Keratinocyte (primary cell): ENCODE measurements around the gene PIGL. TPM values are rescaled to one million over a fixed set of nuclear protein-coding genes. Genes with fewer than 3 reads are reported as not detected.
"Not testable (repeated sequence)": the region's sequence is repeated elsewhere in the genome, so short reads cannot be mapped to it uniquely, and the experiment has no call there.

Source experiments
- DNase-seq: peaks from one replicate; pipeline ENCODE4 v3.0.0-alpha.2; 2011; ENCODE audit warnings: low read depth, missing footprints, low spot score
- FAIRE-seq: peaks from 2 replicates; lab custom pipeline; 2011; peaks lifted over from hg19 to GRCh38; lab: Jason Lieb, UNC
- H2AFZ ChIP-seq: 2 replicates; pipeline ENCODE4 v1.6.0; 2012; ENCODE audit warnings: low read length, control low read depth, inconsistent platforms; ENCODE audit not compliant: control insufficient read depth
- H3K27ac ChIP-seq: 2 replicates; pipeline ENCODE4 v1.5.1; 2011; ENCODE audit warnings: low read length; ENCODE audit not compliant: control insufficient read depth, insufficient read depth
- H3K27me3 ChIP-seq: 3 replicates; pipeline ENCODE4 v1.6.0; 2011; ENCODE audit warnings: low read length; ENCODE audit not compliant: control insufficient read depth, insufficient read depth; ENCODE audit errors: extremely low read depth
- H3K36me3 ChIP-seq, 2 experiments: 2 replicates in 1 of 2; 3 replicates in 1 of 2; pipeline ENCODE4 v1.5.1; 2011; ENCODE audit warnings: low read length in 2 of 2, mild to moderate bottlenecking in 1 of 2; ENCODE audit not compliant: control insufficient read depth in 2 of 2, insufficient read depth in 2 of 2; ENCODE audit errors: extremely low read depth in 1 of 2
- H3K4me1 ChIP-seq: 3 replicates; pipeline ENCODE4 v1.5.1; 2011; ENCODE audit warnings: low read length; ENCODE audit not compliant: control insufficient read depth, insufficient read depth; ENCODE audit errors: extremely low read depth
- H3K4me2 ChIP-seq: 3 replicates; pipeline ENCODE4 v1.6.0; 2011; ENCODE audit warnings: low read depth, low read length; ENCODE audit not compliant: control insufficient read depth, insufficient read depth; ENCODE audit errors: extremely low read depth
- H3K4me3 ChIP-seq, 3 experiments: fragments of 200-600 bp in 1 of 3; sonication (generic) in 1 of 3; 2 replicates in 2 of 3; 3 replicates in 1 of 3; pipeline ENCODE4 v1.5.1; 2011 to 2016; ENCODE audit warnings: low read length in 3 of 3, mild to moderate bottlenecking in 3 of 3, control low read depth in 2 of 3, inconsistent platforms in 1 of 3, low read depth in 1 of 3, mixed read lengths in 1 of 3, mixed run types in 1 of 3, moderate library complexity in 1 of 3; ENCODE audit not compliant: control insufficient read depth in 2 of 3, insufficient read depth in 2 of 3; ENCODE audit errors: extremely low read depth in 1 of 3
- H3K79me2 ChIP-seq: 2 replicates; pipeline ENCODE4 v1.6.0; 2012; ENCODE audit warnings: low read length; ENCODE audit not compliant: control insufficient read depth, insufficient read depth
- H3K9ac ChIP-seq: 3 replicates; pipeline ENCODE4 v1.6.0; 2011; ENCODE audit warnings: low read length; ENCODE audit not compliant: control insufficient read depth, insufficient read depth; ENCODE audit errors: extremely low read depth
- H3K9me1 ChIP-seq: 3 replicates; pipeline ENCODE4 v1.6.0; 2011; ENCODE audit warnings: low read length; ENCODE audit not compliant: control insufficient read depth, insufficient read depth; ENCODE audit errors: extremely low read depth
- H3K9me3 ChIP-seq: 2 replicates; pipeline ENCODE4 v1.5.1; 2012; ENCODE audit warnings: low read depth, low read length; ENCODE audit not compliant: control insufficient read depth
- H4K20me1 ChIP-seq: 3 replicates; pipeline ENCODE4 v1.6.0; 2011; ENCODE audit warnings: low read length; ENCODE audit not compliant: control insufficient read depth, insufficient read depth; ENCODE audit errors: extremely low read depth
- EZH2 ChIP-seq: IDR thresholded peaks from one replicate; pipeline ENCODE4 v1.6.1; 2012; ENCODE audit warnings: inconsistent platforms, mild to moderate bottlenecking, low read length, moderate library complexity
- dilution Hi-C: fragments of 300-500 bp; cut with MboI; formaldehyde crosslinking; loops from one replicate; pipeline ENCODE4 v1.7.0; 2020; ENCODE audit warnings: low sequenced_read_pairs; ENCODE audit not compliant: extremely low pct_ligation_motif_present
- polyA plus RNA-seq, 5 experiments: library from polyadenylated mRNA; depleted of rRNA in 3 of 5; stranded (reverse) in 3 of 5; stranded (forward) in 1 of 5; unstranded in 1 of 5; fragments of >200 nt; gene quantifications; 1 replicate in 1 of 5; 2 replicates in 3 of 5; 3 replicates in 1 of 5; pipeline versions ENCODE4 v1.2.1 to v1.2.3, GENCODE V29; 2011 to 2012; ENCODE audit warnings: missing spikeins in 2 of 5, low read depth in 1 of 5, low replicate concordance in 1 of 5
- TF ChIP-seq, protein P1 (sequence below), 3 experiments: IDR thresholded peaks in 1 of 3; conservative IDR thresholded peaks in 1 of 3; optimal IDR thresholded peaks in 1 of 3; 2 replicates in 2 of 3; 3 replicates in 1 of 3; pipeline versions ENCODE3 to v1.5.1; 2011; ENCODE audit warnings: low read length in 3 of 3, mild to moderate bottlenecking in 3 of 3, moderate library complexity in 2 of 3, control low read depth in 1 of 3, inconsistent platforms in 1 of 3; ENCODE audit not compliant: insufficient read depth in 2 of 3; ENCODE audit errors: extremely low read depth in 1 of 3

PIGL gene
- polyA plus RNA-seq, 1 donor (not counting 4 experiments of a cell fraction or from before 2014, with no cell fraction given), result 21.5 TPM

DNA sequence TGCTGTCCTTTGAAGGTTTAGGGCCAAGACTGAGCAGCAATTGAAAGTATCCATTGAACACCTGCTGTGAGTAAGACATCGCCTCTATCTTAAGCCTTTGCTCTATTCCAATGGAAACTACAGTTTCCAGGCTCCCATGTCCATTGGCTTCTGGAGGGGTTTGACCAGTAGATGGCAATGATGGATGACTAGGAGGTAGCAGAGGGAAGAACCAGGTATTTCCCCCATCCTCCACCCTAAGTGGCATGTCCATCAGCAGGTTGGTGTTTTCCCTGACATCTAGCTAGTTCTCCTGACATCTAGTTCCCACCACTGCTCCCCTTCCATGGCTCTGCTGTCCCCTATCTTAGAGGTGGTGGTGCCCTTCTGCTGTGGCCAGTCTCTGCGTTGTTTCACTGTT is 77.5 kb downstream of the PIGL start:
- Histone ChIP-seq H3K9me1 (no peaks in the 10 kb centered on the region), H3K79me2 (no peaks in the 10 kb centered on the region), H4K20me1 (no peaks in the 10 kb centered on the region), H3K4me3 (no peak overlapping the region), H3K27ac (no peak overlapping the region), H3K36me3 (peaks cover 0 to under 1% of the 10 kb centered on the region in 2 experiments), H3K9ac (no peak overlapping the region), H3K4me2 (no peak overlapping the region), H2AFZ (no peak overlapping the region), H3K9me3 (no peaks in the 10 kb centered on the region), H3K27me3 (no peaks in the 10 kb centered on the region), H3K4me1 (no peaks in the 10 kb centered on the region)
- FAIRE-seq (no peak), DNase-seq (no peak)
- TF ChIP-seq, protein P1, sequence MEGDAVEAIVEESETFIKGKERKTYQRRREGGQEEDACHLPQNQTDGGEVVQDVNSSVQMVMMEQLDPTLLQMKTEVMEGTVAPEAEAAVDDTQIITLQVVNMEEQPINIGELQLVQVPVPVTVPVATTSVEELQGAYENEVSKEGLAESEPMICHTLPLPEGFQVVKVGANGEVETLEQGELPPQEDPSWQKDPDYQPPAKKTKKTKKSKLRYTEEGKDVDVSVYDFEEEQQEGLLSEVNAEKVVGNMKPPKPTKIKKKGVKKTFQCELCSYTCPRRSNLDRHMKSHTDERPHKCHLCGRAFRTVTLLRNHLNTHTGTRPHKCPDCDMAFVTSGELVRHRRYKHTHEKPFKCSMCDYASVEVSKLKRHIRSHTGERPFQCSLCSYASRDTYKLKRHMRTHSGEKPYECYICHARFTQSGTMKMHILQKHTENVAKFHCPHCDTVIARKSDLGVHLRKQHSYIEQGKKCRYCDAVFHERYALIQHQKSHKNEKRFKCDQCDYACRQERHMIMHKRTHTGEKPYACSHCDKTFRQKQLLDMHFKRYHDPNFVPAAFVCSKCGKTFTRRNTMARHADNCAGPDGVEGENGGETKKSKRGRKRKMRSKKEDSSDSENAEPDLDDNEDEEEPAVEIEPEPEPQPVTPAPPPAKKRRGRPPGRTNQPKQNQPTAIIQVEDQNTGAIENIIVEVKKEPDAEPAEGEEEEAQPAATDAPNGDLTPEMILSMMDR (optimal IDR thresholded peaks at IDR 0.05 in 1 of 3, IDR thresholded peaks at IDR 0.05 in 1 of 3, conservative IDR thresholded peaks at IDR 0.05 in 1 of 3; ENCODE audit: extremely low read depth in 1 of 3, insufficient read depth in 2 of 3, low read length in 3 of 3), result no peak
- no peak for TF ChIP-seq EZH2
- dilution Hi-C loops, result no loop called here

DNA sequence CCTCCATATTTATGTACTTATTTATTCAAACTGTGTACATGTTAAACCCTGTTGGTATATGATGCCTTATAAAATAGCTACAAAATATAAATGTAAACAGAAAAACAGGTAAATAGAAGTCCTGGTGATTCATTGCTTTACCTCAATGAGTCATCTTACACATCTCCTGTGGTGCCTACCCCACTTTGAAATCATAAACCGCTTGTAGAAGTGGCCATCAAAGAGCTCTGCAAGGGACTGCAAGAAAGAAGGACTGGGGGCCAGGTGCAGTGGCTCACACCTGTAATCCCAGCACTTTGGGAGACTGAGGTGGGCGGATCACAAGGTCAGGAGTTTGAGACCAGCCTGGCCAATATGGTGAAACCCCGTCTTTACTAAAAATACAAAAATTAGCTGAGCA is 79.1 kb downstream of the PIGL start:
- H3K4me1 ChIP-seq, H2AFZ ChIP-seq, H3K9me1 ChIP-seq, H3K36me3 ChIP-seq, H3K9me3 ChIP-seq, H3K27me3 ChIP-seq, dilution Hi-C loops, FAIRE-seq, H3K27ac ChIP-seq, H3K4me3 ChIP-seq, DNase-seq, H3K4me2 ChIP-seq, H3K9ac ChIP-seq, H4K20me1 ChIP-seq, H3K79me2 ChIP-seq: not testable (repeated sequence)
